ENCODE data around the gene KRTAP12-3. TPM values are rescaled to one million over a fixed set of nuclear protein-coding genes. Genes with fewer than 3 reads are reported as not detected.

Gene KRTAP12-3
- total RNA-seq, 4 donors from 2014 or later = not detected

- DNase-seq (ENCODE audit: low spot score in 2 of 2) = no peak
- WGBS, 2 donors = 92% methylated on average over 1 of the region's 1 CpG
- Histone ChIP-seq H3K9me3 (peaks cover 0 to 55% (median 8%) of the 10 kb centered on the region in 4 donors), H3K27me3 (no peaks in the 10 kb centered on the region), H3K36me3 (no peaks in the 10 kb centered on the region), H3K27ac (no peak overlapping the region), H3K4me3 (no peak overlapping the region), H3K4me1 (no peaks in the 10 kb centered on the region)
- TF ChIP-seq EP300 (IDR thresholded peaks at IDR 0.05) (no peak), POLR2A (IDR thresholded peaks at IDR 0.05) (no peak), CTCF (IDR thresholded peaks at IDR 0.05) (no peak)
Measured at GRCh38 chr21:44671911-44672310, 14.2 kb downstream of the KRTAP12-3 start.

- Histone ChIP-seq H3K27me3 (no peaks in the 10 kb centered on the region), H3K36me3 (no peaks in the 10 kb centered on the region), H3K9me3 (peaks cover 0 to 16% (median 3%) of the 10 kb centered on the region in 4 donors), H3K4me1 (no peaks in the 10 kb centered on the region), H3K4me3 (no peak overlapping the region), H3K27ac (no peak overlapping the region)
- WGBS, 2 donors = 94% methylated on average over 13 of the region's 13 CpGs
- DNase-seq (ENCODE audit: low spot score in 2 of 2) = no peak
- TF ChIP-seq POLR2A (IDR thresholded peaks at IDR 0.05) = no peak
Measured at GRCh38 chr21:44677881-44678280, 20.1 kb downstream of the KRTAP12-3 start.

- WGBS, 2 donors = 63 to 91% methylated on average over 11 of the region's 11 CpGs
- no peak overlapping the region for H3K27ac ChIP-seq
- no peaks in the 10 kb centered on the region for H3K36me3 ChIP-seq
- peaks cover 0 to 4% (median 0%) of the 10 kb centered on the region in 4 donors for H3K9me3 ChIP-seq
- TF ChIP-seq POLR2A (IDR thresholded peaks at IDR 0.05) (no peak), CTCF (IDR thresholded peaks at IDR 0.05) (no peak), EP300 (IDR thresholded peaks at IDR 0.05) (no peak)
- no peak for DNase-seq (ENCODE audit: low spot score in 2 of 2)
- H3K4me1 ChIP-seq = no peaks in the 10 kb centered on the region
- H3K4me3 ChIP-seq = no peak overlapping the region
- H3K27me3 ChIP-seq = peaks cover 0 to 7% of the 10 kb centered on the region in 2 donors
Measured at GRCh38 chr21:44681152-44681551, 23.4 kb downstream of the KRTAP12-3 start.

GRCh38 chr21:44681861-44682579, 24.3 kb downstream of the KRTAP12-3 start, which contains the start of gene KRTAP12-1:
Gene KRTAP12-1, minus strand, starts transcription at chr21:44682163. Its CDS starts 40 bp downstream, at chr21:44682123.
- Histone ChIP-seq H3K9me3 (peaks cover 0 to 4% (median 0%) of the 10 kb centered on the region in 4 donors), H3K27ac (no peak within 1 kb of the TSS), H3K27me3 (peaks cover 0 to 16% of the 10 kb centered on the region in 2 donors), H3K36me3 (no peaks in the 10 kb centered on the region), H3K4me3 (no peak within 1 kb of the TSS), H3K4me1 (no peaks in the 10 kb centered on the region)
- DNase-seq (ENCODE audit: low spot score in 2 of 2) = no peak
- 75 to 81% methylated on average over 13 to 23 of the region's 23 CpGs for WGBS, 2 donors
- TF ChIP-seq EP300 (IDR thresholded peaks at IDR 0.05) = no peak
- TF ChIP-seq CTCF (IDR thresholded peaks at IDR 0.05) = no peak
- no peak for TF ChIP-seq POLR2A (IDR thresholded peaks at IDR 0.05)

- Histone ChIP-seq H3K27ac (no peak overlapping the region), H3K36me3 (no peaks in the 10 kb centered on the region), H3K4me1 (no peaks in the 10 kb centered on the region), H3K27me3 (peaks cover 0 to 22% of the 10 kb centered on the region in 2 donors), H3K4me3 (no peak overlapping the region), H3K9me3 (peaks cover 0 to 4% (median 0%) of the 10 kb centered on the region in 4 donors)
- no peak for DNase-seq (ENCODE audit: low spot score in 2 of 2)
- no peak for TF ChIP-seq EP300 (IDR thresholded peaks at IDR 0.05)
- no peak for TF ChIP-seq CTCF (IDR thresholded peaks at IDR 0.05)
- no peak for TF ChIP-seq POLR2A (IDR thresholded peaks at IDR 0.05)
- 76% methylated on average over 15 of the region's 15 CpGs for WGBS, 2 donors
Measured at GRCh38 chr21:44682580-44683151, 24.9 kb downstream of the KRTAP12-3 start.

All from tibial nerve (tissue), 4 donors.